Mesenchymal stem cell (in vitro differentiated cells and primary cell): ENCODE results near the gene SCAPER.
"Not testable (repeated sequence)": the region's sequence is repeated elsewhere in the genome, so short reads cannot be mapped to it uniquely, and the experiment has no call there.

ENCODE experiments used
- DNase-seq: peaks from one replicate; pipeline ENCODE4 v3.0.0-alpha.2; 2013
- H2AFZ ChIP-seq: one replicate; pipeline ENCODE4 v1.6.1; 2013; ENCODE audit warnings: low read depth, mild to moderate bottlenecking, control low read depth, inconsistent platforms, low read length, moderate library complexity
- H2AK5ac ChIP-seq: 2 replicates; pipeline ENCODE4 v1.6.1; 2013; ENCODE audit warnings: low read length, moderate library complexity, mild to moderate bottlenecking, inconsistent platforms; ENCODE audit not compliant: severe bottlenecking
- H2BK120ac ChIP-seq: one replicate; pipeline ENCODE4 v1.6.1; 2013; ENCODE audit warnings: low read depth, mild to moderate bottlenecking, inconsistent platforms, low read length, moderate library complexity
- H2BK12ac ChIP-seq, 2 experiments: one replicate each; pipeline ENCODE4 v1.6.1; 2013; ENCODE audit warnings: inconsistent platforms in 2 of 2, low read length in 2 of 2, mild to moderate bottlenecking in 2 of 2, moderate library complexity in 2 of 2, control low read depth in 1 of 2
- H2BK15ac ChIP-seq: one replicate; pipeline ENCODE4 v1.6.1; 2013; ENCODE audit warnings: mild to moderate bottlenecking, low read depth, inconsistent platforms; ENCODE audit not compliant: poor library complexity, severe bottlenecking
- H2BK5ac ChIP-seq: 2 replicates; pipeline ENCODE4 v1.6.1; 2013; ENCODE audit warnings: low read depth, mild to moderate bottlenecking, low read length, control low read depth, inconsistent platforms; ENCODE audit not compliant: poor library complexity, severe bottlenecking
- H3K14ac ChIP-seq, 2 experiments: one replicate each; pipeline ENCODE4 v1.6.1; 2013; ENCODE audit warnings: inconsistent platforms in 2 of 2, low read length in 2 of 2, control low read depth in 1 of 2, mild to moderate bottlenecking in 1 of 2, moderate library complexity in 1 of 2
- H3K18ac ChIP-seq, 2 experiments: one replicate each; pipeline ENCODE4 v1.6.1; 2013; ENCODE audit warnings: inconsistent platforms in 2 of 2, low read length in 2 of 2, control low read depth in 1 of 2, low read depth in 1 of 2, mild to moderate bottlenecking in 1 of 2
- H3K23ac ChIP-seq, 2 experiments: one replicate each; pipeline ENCODE4 v1.6.1; 2013; ENCODE audit warnings: inconsistent platforms in 2 of 2, low read length in 2 of 2, mild to moderate bottlenecking in 2 of 2, moderate library complexity in 2 of 2, control low read depth in 1 of 2
- H3K27ac ChIP-seq: 2 replicates; pipeline ENCODE4 v1.5.1; 2013; ENCODE audit warnings: mild to moderate bottlenecking, moderate library complexity, low read length, control low read depth, inconsistent platforms; ENCODE audit not compliant: poor library complexity, severe bottlenecking
- H3K27me3 ChIP-seq, 2 experiments: 2 replicates each; pipeline versions ENCODE4 v1.6.1 to v1.7.0; 2013; ENCODE audit warnings: low read length in 2 of 2, mild to moderate bottlenecking in 2 of 2, moderate library complexity in 2 of 2, control low read depth in 1 of 2, inconsistent platforms in 1 of 2; ENCODE audit not compliant: control insufficient read depth in 1 of 2, insufficient read depth in 1 of 2
- H3K36me3 ChIP-seq, 2 experiments: 2 replicates each; pipeline versions ENCODE4 v1.6.1 to v1.7.0; 2013; ENCODE audit warnings: low read length in 2 of 2, control low read depth in 1 of 2, inconsistent platforms in 1 of 2, low read depth in 1 of 2, mild to moderate bottlenecking in 1 of 2; ENCODE audit not compliant: insufficient read depth in 2 of 2, control insufficient read depth in 1 of 2
- H3K4ac ChIP-seq, 2 experiments: one replicate each; pipeline ENCODE4 v1.6.1; 2013; ENCODE audit warnings: inconsistent platforms in 2 of 2, low read length in 2 of 2, mild to moderate bottlenecking in 2 of 2, moderate library complexity in 2 of 2, control low read depth in 1 of 2, low read depth in 1 of 2
- H3K4me1 ChIP-seq: 2 replicates; pipeline ENCODE4 v1.6.1; 2013; ENCODE audit warnings: low read depth, low read length, control low read depth; ENCODE audit not compliant: control insufficient read depth, insufficient read depth
- H3K4me2 ChIP-seq: 2 replicates; pipeline ENCODE4 v1.6.1; 2013; ENCODE audit warnings: low read length, mild to moderate bottlenecking, inconsistent platforms; ENCODE audit not compliant: poor library complexity, severe bottlenecking
- H3K4me3 ChIP-seq, 2 experiments: 2 replicates each; pipeline versions ENCODE4 v1.5.1 to v1.7.0; 2013; ENCODE audit warnings: low read length in 2 of 2, mild to moderate bottlenecking in 2 of 2, control low read depth in 1 of 2, low read depth in 1 of 2; ENCODE audit not compliant: insufficient read depth in 1 of 2
- H3K79me1 ChIP-seq: replicated peaks from 2 replicates; pipeline ENCODE4 v1.6.1; 2013; ENCODE audit warnings: mild to moderate bottlenecking, control low read depth, low read length, inconsistent platforms; ENCODE audit not compliant: poor library complexity, severe bottlenecking
- H3K9ac ChIP-seq: 2 replicates; pipeline ENCODE4 v1.7.0; 2013; ENCODE audit warnings: mild to moderate bottlenecking, low read length, moderate library complexity
- H3K9me3 ChIP-seq: 2 replicates; pipeline ENCODE4 v1.7.0; 2013; ENCODE audit warnings: mild to moderate bottlenecking, low read length; ENCODE audit not compliant: control insufficient read depth
- H4K8ac ChIP-seq: one replicate; pipeline ENCODE4 v1.6.1; 2013; ENCODE audit warnings: inconsistent platforms, mild to moderate bottlenecking, low read length, moderate library complexity
- H4K91ac ChIP-seq: one replicate; pipeline ENCODE4 v1.6.1; 2013; ENCODE audit warnings: mild to moderate bottlenecking, low read length, inconsistent platforms
- WGBS: methylation state at CpG from one replicate; pipeline ENCODE4 v1.1.7; 2013; ENCODE audit warnings: mixed read lengths; 5-methylcytosine and 5-hydroxymethylcytosine counted together

Gene SCAPER

GRCh38 chr15:76503804-76504203 is 401.3 kb downstream of the SCAPER start:
- no peaks in the 10 kb centered on the region for H3K27me3 ChIP-seq
- WGBS = 97% methylated on average over 3 of the region's 3 CpGs
- H2BK120ac ChIP-seq = no peak overlapping the region
- H3K36me3 ChIP-seq = no peaks in the 10 kb centered on the region
- no peak overlapping the region for H4K8ac ChIP-seq
- no peak overlapping the region for H2BK15ac ChIP-seq
- no peak overlapping the region for H3K14ac ChIP-seq
- no peak overlapping the region for H3K18ac ChIP-seq
- H3K9ac ChIP-seq = no peak overlapping the region
- H3K79me1 ChIP-seq = no peaks in the 10 kb centered on the region
- no peak overlapping the region for H2BK5ac ChIP-seq
- DNase-seq = no peak
- no peaks in the 10 kb centered on the region for H3K9me3 ChIP-seq
- H3K4ac ChIP-seq = no peak overlapping the region
- no peak overlapping the region for H3K27ac ChIP-seq
- no peak overlapping the region for H4K91ac ChIP-seq
- H3K4me1 ChIP-seq = no peaks in the 10 kb centered on the region
- H2AFZ ChIP-seq = no peak overlapping the region
- no peak overlapping the region for H2BK12ac ChIP-seq
- H2AK5ac ChIP-seq = no peak overlapping the region
- H3K23ac ChIP-seq = no peak overlapping the region
- H3K4me3 ChIP-seq = no peak overlapping the region
- H3K4me2 ChIP-seq = no peak overlapping the region

- H2BK120ac ChIP-seq = no peak overlapping the region
Measured at GRCh38 chr15:76503121-76503520, 402.0 kb downstream of the SCAPER start.

GRCh38 chr15:76502678-76503077 is 402.5 kb downstream of the SCAPER start:
- Histone ChIP-seq H2AK5ac (no peak overlapping the region), H3K79me1 (no peaks in the 10 kb centered on the region), H3K23ac (no peak overlapping the region), H2AFZ (no peak overlapping the region), H2BK12ac (no peak overlapping the region), H3K4me1 (no peaks in the 10 kb centered on the region), H3K18ac (no peak overlapping the region), H3K4me3 (no peak overlapping the region), H3K9me3 (no peaks in the 10 kb centered on the region), H3K36me3 (no peaks in the 10 kb centered on the region), H2BK5ac (no peak overlapping the region), H2BK120ac (no peak overlapping the region), H3K4me2 (no peak overlapping the region), H3K27me3 (no peaks in the 10 kb centered on the region), H3K9ac (no peak overlapping the region), H3K27ac (no peak overlapping the region), H3K4ac (no peak overlapping the region), H2BK15ac (no peak overlapping the region), H3K14ac (no peak overlapping the region), H4K91ac (no peak overlapping the region), H4K8ac (no peak overlapping the region)
- WGBS = 27% methylated on average over 1 of the region's 3 CpGs
- no peak for DNase-seq

More at GRCh38 chr15:76503121-76503520, 402.0 kb downstream of the SCAPER start:
- Histone ChIP-seq H2BK12ac (no peak overlapping the region), H3K36me3 (no peaks in the 10 kb centered on the region), H3K14ac (no peak overlapping the region), H2BK15ac (no peak overlapping the region), H3K9ac (no peak overlapping the region), H3K18ac (no peak overlapping the region), H2AK5ac (no peak overlapping the region), H3K9me3 (no peaks in the 10 kb centered on the region), H2AFZ (no peak overlapping the region), H4K8ac (no peak overlapping the region), H3K27ac (no peak overlapping the region), H2BK5ac (no peak overlapping the region), H3K4me2 (no peak overlapping the region), H3K4me3 (no peak overlapping the region), H3K79me1 (no peaks in the 10 kb centered on the region), H3K27me3 (no peaks in the 10 kb centered on the region), H3K4me1 (no peaks in the 10 kb centered on the region), H4K91ac (no peak overlapping the region), H3K4ac (no peak overlapping the region), H3K23ac (no peak overlapping the region)
- DNase-seq = no peak

- H2AK5ac ChIP-seq, H3K14ac ChIP-seq, DNase-seq, H3K4me1 ChIP-seq, H3K4me3 ChIP-seq, H2AFZ ChIP-seq, H3K27ac ChIP-seq, H3K4me2 ChIP-seq, H2BK12ac ChIP-seq, H3K79me1 ChIP-seq, H3K27me3 ChIP-seq, H2BK15ac ChIP-seq, H2BK5ac ChIP-seq, H2BK120ac ChIP-seq, H3K9me3 ChIP-seq, H3K4ac ChIP-seq, H4K8ac ChIP-seq, H3K36me3 ChIP-seq, H4K91ac ChIP-seq, H3K9ac ChIP-seq, H3K23ac ChIP-seq, H3K18ac ChIP-seq: not testable (repeated sequence)
- WGBS = 100% methylated on average over 3 of the region's 6 CpGs
Measured at GRCh38 chr15:76502185-76502584, 403.0 kb downstream of the SCAPER start.
